ENCODE results near the gene ST6GALNAC3. TPM values are rescaled to one million over a fixed set of nuclear protein-coding genes. Genes with fewer than 3 reads are reported as not detected.

ST6GALNAC3 gene
- total RNA-seq, 4 donors from 2014 or later = 0.79 to 5.3 (median 1.6) TPM

DNA sequence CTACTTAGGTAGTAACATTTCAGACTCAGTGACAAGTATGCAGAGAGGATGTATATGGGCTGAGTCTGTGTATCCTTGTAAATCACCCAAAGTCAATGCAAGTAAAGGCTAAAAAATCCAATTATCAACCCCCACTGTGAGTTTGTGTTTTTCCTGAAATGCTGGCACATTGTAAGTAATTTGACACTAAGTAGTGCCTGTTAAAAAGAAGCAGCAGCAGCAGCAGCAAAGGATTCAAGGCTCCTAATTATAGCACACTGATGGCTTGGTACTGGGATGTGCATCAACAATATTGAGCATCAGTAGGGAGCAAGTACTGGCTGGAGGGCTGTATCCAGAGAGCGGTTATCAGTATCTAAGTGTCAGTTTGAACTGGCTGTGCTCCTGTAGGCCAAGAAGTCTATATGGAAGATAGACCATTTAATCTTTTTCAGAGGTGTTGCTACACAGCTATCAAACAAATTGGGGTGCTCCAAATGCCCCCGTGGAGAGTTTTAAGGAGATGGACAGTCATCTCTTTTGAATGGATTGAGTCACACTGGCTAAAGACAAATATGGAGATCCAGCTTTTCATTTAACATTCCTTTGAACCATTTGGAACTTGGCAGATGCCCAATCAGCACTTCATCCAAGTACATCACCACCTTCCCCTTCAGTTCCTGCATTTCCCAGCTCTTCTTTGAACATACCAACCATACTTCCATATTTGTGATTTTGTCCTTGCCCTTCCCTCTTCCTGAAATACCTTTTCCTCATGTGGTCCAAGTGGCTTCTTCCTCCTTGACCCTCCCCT lies 551.5 kb downstream of the ST6GALNAC3 start:
- Histone ChIP-seq H3K36me3 (no peaks in the 10 kb centered on the region), H3K4me1 (no peaks in the 10 kb centered on the region), H3K4me3 (no peak overlapping the region), H3K27ac (no peak overlapping the region), H3K9me3 (no peaks in the 10 kb centered on the region), H3K27me3 (no peaks in the 10 kb centered on the region)
- no peak for DNase-seq (ENCODE audit: low spot score in 2 of 2)
- 82% methylated on average over 2 of the region's 2 CpGs for WGBS
- TF ChIP-seq EP300 (IDR thresholded peaks at IDR 0.05) = no peak
- no peak for TF ChIP-seq POLR2A (IDR thresholded peaks at IDR 0.05)
- no peak for TF ChIP-seq CTCF (IDR thresholded peaks at IDR 0.05)
- TF ChIP-seq POLR2AphosphoS5 (IDR thresholded peaks at IDR 0.05) = no peak

DNA sequence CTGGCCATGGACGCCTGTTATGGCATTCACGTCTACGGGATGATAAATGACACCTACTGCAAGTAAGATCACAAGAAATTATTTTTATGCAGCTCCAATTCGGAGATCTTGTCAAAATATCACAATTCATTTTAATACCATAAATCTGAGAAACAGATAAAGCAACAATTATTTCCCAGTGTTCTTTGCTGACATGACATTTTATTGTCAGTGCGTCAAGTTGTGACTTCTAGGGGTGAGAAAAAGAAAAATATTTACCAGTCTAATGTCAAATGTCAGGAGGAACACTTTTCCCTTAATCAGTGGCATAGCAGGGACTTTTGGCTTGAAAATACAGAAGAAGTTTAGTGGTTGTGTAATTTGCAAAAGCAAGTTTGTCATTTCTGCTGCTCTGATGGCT lies 553.0 kb downstream of the ST6GALNAC3 start:
- TF ChIP-seq EP300 (IDR thresholded peaks at IDR 0.05) (no peak), POLR2AphosphoS5 (IDR thresholded peaks at IDR 0.05) (no peak)
- DNase-seq (ENCODE audit: low spot score in 2 of 2) = no peak
- WGBS = 72% methylated on average over 5 of the region's 5 CpGs

DNA sequence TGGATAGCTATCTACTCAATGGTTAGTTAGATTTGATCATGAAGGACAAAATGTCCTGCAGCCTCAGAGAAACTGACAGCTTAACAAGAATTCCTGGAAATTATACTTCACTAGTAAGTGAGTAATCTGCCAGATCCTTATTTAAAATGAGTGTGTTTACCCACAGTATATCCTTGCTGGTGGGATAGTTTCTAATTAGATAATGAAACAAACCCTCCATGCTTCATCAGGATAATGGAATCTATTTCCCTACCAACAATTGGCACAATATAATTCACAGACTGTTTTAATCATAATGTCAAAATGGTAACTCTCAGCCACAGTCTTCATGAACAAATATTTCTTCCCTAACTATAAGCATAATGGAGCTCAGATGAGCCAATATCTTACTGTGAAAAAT lies 553.4 kb downstream of the ST6GALNAC3 start:
- no peaks in the 10 kb centered on the region for H3K36me3 ChIP-seq
- H3K4me3 ChIP-seq = no peak overlapping the region
- no peaks in the 10 kb centered on the region for H3K4me1 ChIP-seq
- H3K9me3 ChIP-seq = no peaks in the 10 kb centered on the region
- no peak for TF ChIP-seq EP300 (IDR thresholded peaks at IDR 0.05)
- TF ChIP-seq POLR2A (IDR thresholded peaks at IDR 0.05) = no peak
- TF ChIP-seq POLR2AphosphoS5 (IDR thresholded peaks at IDR 0.05) = no peak
- TF ChIP-seq CTCF (IDR thresholded peaks at IDR 0.05) = no peak
- no peak for DNase-seq (ENCODE audit: low spot score in 2 of 2)
- no peaks in the 10 kb centered on the region for H3K27me3 ChIP-seq
- no peak overlapping the region for H3K27ac ChIP-seq

More for the DNA sequence above, 553.0 kb downstream of the ST6GALNAC3 start:
- no peaks in the 10 kb centered on the region for H3K9me3 ChIP-seq
- no peaks in the 10 kb centered on the region for H3K36me3 ChIP-seq
- H3K4me3 ChIP-seq = no peak overlapping the region
- no peaks in the 10 kb centered on the region for H3K4me1 ChIP-seq
- no peaks in the 10 kb centered on the region for H3K27me3 ChIP-seq
- no peak overlapping the region for H3K27ac ChIP-seq

- 92% methylated on average over 3 of the region's 3 CpGs for WGBS
- TF ChIP-seq POLR2A (IDR thresholded peaks at IDR 0.05) = no peak
- TF ChIP-seq EP300 (IDR thresholded peaks at IDR 0.05) = no peak
- TF ChIP-seq CTCF (IDR thresholded peaks at IDR 0.05) = no peak
- TF ChIP-seq POLR2AphosphoS5 (IDR thresholded peaks at IDR 0.05) = no peak
- Histone ChIP-seq H3K9me3 (no peaks in the 10 kb centered on the region), H3K27ac (no peak overlapping the region), H3K27me3 (no peaks in the 10 kb centered on the region), H3K4me3 (no peak overlapping the region), H3K4me1 (no peaks in the 10 kb centered on the region), H3K36me3 (no peaks in the 10 kb centered on the region)
- no peak for DNase-seq (ENCODE audit: low spot score in 2 of 2)
These were observed 557.6 kb downstream of the ST6GALNAC3 start for GRCh38 chr1:76632136-76632535.

- no peak for DNase-seq (ENCODE audit: low spot score in 2 of 2)
- no peak for TF ChIP-seq POLR2AphosphoS5 (IDR thresholded peaks at IDR 0.05)
- TF ChIP-seq POLR2A (IDR thresholded peaks at IDR 0.05) = no peak
- TF ChIP-seq EP300 (IDR thresholded peaks at IDR 0.05) = no peak
- TF ChIP-seq CTCF (IDR thresholded peaks at IDR 0.05) = no peak
- Histone ChIP-seq H3K4me3 (no peak overlapping the region), H3K36me3 (no peaks in the 10 kb centered on the region), H3K9me3 (no peaks in the 10 kb centered on the region), H3K4me1 (no peaks in the 10 kb centered on the region), H3K27me3 (no peaks in the 10 kb centered on the region), H3K27ac (no peak overlapping the region)
- 91% methylated on average over 2 of the region's 2 CpGs for WGBS
These were observed 561.2 kb downstream of the ST6GALNAC3 start for GRCh38 chr1:76635784-76636183.
